A549 (cell line): ENCODE measurements around the gene GALNTL6.

ENCODE experiments used
- ESRRA ChIP-seq: fragments of 150-350 bp; IDR thresholded peaks from 2 replicates; pipeline ENCODE4 v1.6.1; 2014; ENCODE audit warnings: mild to moderate bottlenecking, low read length, borderline replicate concordance
- HEYL ChIP-seq: fragments of 250-450 bp; sonication (Bioruptor Pico); IDR thresholded peaks from 2 replicates; pipeline ENCODE4 v1.8.0; 2021; ENCODE audit warnings: mild to moderate bottlenecking, moderate library complexity
- POLR2A ChIP-seq: IDR thresholded peaks from 2 replicates; pipeline ENCODE4 v1.6.1; 2012; ENCODE audit warnings: mild to moderate bottlenecking, low read length
- SREBF2 ChIP-seq: fragments of 450-650 bp; IDR thresholded peaks from 2 replicates; pipeline ENCODE4 v1.6.1; 2014; ENCODE audit warnings: mild to moderate bottlenecking, moderate library complexity
- TF ChIP-seq, protein P1 (sequence below): fragments of >200 bp; sonication (Bioruptor Twin); formaldehyde crosslinking; IDR thresholded peaks from 3 replicates; pipeline ENCODE4 v1.5.1; 2016
- TF ChIP-seq, protein P2 (sequence below): fragments of 200-600 bp; sonication (generic); IDR thresholded peaks from 2 replicates; pipeline ENCODE4 v1.6.1; 2016; ENCODE audit warnings: antibody characterized with exemption, mild to moderate bottlenecking, moderate library complexity
- TF ChIP-seq, protein P3 (sequence below): IDR thresholded peaks from 2 replicates; pipeline ENCODE4 v1.6.1; 2012; ENCODE audit warnings: low read depth, borderline replicate concordance

DNA sequence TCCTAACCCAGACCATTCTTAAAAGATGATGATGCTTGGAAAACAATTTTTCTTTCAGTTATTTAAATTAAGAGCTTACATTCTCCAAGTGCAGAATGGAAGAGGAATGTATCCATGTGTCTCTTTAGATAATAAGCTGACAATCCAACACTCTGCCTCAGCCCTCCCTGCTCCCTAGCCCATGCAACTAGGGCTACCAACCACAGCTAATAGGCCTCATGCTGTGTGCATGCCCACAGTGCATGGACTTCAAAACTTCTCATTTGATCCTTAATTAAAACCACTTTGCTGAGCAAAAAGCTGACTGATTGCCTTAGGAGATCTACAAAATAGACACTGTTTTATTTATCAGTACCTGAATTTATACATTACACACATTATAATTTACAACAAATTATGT, 473.9 kb downstream of the GALNTL6 start:
- TF ChIP-seq, protein P1, sequence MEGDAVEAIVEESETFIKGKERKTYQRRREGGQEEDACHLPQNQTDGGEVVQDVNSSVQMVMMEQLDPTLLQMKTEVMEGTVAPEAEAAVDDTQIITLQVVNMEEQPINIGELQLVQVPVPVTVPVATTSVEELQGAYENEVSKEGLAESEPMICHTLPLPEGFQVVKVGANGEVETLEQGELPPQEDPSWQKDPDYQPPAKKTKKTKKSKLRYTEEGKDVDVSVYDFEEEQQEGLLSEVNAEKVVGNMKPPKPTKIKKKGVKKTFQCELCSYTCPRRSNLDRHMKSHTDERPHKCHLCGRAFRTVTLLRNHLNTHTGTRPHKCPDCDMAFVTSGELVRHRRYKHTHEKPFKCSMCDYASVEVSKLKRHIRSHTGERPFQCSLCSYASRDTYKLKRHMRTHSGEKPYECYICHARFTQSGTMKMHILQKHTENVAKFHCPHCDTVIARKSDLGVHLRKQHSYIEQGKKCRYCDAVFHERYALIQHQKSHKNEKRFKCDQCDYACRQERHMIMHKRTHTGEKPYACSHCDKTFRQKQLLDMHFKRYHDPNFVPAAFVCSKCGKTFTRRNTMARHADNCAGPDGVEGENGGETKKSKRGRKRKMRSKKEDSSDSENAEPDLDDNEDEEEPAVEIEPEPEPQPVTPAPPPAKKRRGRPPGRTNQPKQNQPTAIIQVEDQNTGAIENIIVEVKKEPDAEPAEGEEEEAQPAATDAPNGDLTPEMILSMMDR: no peak
- TF ChIP-seq SREBF2 (no peak), HEYL (CRISPR knock-in tag) (no peak), ESRRA (no peak), POLR2A (no peak)
- TF ChIP-seq, protein P2, sequence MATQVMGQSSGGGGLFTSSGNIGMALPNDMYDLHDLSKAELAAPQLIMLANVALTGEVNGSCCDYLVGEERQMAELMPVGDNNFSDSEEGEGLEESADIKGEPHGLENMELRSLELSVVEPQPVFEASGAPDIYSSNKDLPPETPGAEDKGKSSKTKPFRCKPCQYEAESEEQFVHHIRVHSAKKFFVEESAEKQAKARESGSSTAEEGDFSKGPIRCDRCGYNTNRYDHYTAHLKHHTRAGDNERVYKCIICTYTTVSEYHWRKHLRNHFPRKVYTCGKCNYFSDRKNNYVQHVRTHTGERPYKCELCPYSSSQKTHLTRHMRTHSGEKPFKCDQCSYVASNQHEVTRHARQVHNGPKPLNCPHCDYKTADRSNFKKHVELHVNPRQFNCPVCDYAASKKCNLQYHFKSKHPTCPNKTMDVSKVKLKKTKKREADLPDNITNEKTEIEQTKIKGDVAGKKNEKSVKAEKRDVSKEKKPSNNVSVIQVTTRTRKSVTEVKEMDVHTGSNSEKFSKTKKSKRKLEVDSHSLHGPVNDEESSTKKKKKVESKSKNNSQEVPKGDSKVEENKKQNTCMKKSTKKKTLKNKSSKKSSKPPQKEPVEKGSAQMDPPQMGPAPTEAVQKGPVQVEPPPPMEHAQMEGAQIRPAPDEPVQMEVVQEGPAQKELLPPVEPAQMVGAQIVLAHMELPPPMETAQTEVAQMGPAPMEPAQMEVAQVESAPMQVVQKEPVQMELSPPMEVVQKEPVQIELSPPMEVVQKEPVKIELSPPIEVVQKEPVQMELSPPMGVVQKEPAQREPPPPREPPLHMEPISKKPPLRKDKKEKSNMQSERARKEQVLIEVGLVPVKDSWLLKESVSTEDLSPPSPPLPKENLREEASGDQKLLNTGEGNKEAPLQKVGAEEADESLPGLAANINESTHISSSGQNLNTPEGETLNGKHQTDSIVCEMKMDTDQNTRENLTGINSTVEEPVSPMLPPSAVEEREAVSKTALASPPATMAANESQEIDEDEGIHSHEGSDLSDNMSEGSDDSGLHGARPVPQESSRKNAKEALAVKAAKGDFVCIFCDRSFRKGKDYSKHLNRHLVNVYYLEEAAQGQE: no peak
- TF ChIP-seq, protein P3, sequence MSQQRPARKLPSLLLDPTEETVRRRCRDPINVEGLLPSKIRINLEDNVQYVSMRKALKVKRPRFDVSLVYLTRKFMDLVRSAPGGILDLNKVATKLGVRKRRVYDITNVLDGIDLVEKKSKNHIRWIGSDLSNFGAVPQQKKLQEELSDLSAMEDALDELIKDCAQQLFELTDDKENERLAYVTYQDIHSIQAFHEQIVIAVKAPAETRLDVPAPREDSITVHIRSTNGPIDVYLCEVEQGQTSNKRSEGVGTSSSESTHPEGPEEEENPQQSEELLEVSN: no peak
